Uterus (tissue), 4 donors: ENCODE results near the gene STT3B. TPM values are rescaled to one million over a fixed set of nuclear protein-coding genes. Genes with fewer than 3 reads are reported as not detected.
"Not testable (repeated sequence)": the region's sequence is repeated elsewhere in the genome, so short reads cannot be mapped to it uniquely, and the experiment has no call there.

Experiments used
- DNase-seq, 2 donors: peaks; one replicate each; pipeline ENCODE4 v3.0.0-alpha.2; 2019 to 2020
- H3K27ac ChIP-seq, 2 donors: fragments of 200-600 bp; sonication (generic); 1 replicate in 1 of 2; 2 replicates in 1 of 2; pipeline ENCODE4 v1.5.1; 2016 to 2018
- H3K27me3 ChIP-seq, 2 donors: fragments of 200-600 bp; sonication (generic); one replicate each; pipeline ENCODE4 v1.5.1; 2018 to 2019; ENCODE audit warnings: control low read depth in 1 of 2
- H3K36me3 ChIP-seq, 2 donors: fragments of 200-600 bp; sonication (generic); one replicate each; pipeline ENCODE4 v1.5.1; 2019; ENCODE audit warnings: control low read depth in 1 of 2
- H3K4me1 ChIP-seq, 2 donors: fragments of 200-600 bp; sonication (generic); one replicate each; pipeline ENCODE4 v1.5.1; 2018 to 2019; ENCODE audit warnings: control low read depth in 1 of 2
- H3K4me3 ChIP-seq, 2 donors: fragments of 200-600 bp; sonication (generic); 1 replicate in 1 of 2; 2 replicates in 1 of 2; pipeline ENCODE4 v1.5.1; 2018 to 2019; ENCODE audit warnings: mild to moderate bottlenecking in 1 of 2
- H3K9me3 ChIP-seq, 2 donors: fragments of 200-600 bp; sonication (generic); one replicate each; pipeline ENCODE4 v1.5.1; 2019; ENCODE audit warnings: control low read depth in 1 of 2
- POLR2A ChIP-seq, 2 donors: fragments of 450-650 bp; IDR thresholded peaks; one replicate each; pipeline ENCODE4 v1.6.1; 2016; ENCODE audit warnings: antibody characterized with exemption in 2 of 2, mild to moderate bottlenecking in 1 of 2, moderate library complexity in 1 of 2
- intact Hi-C: fragments of 100-400 bp; cut with DNase I; formaldehyde crosslinking; loops from one replicate; pipeline ENCODE4 v1.15.1; 2023; ENCODE audit warnings: low total_unique reads
- total RNA-seq, 4 donors: library from RNA; depleted of rRNA in 3 of 4; stranded (reverse); fragments of >200 nt in 3 of 4; gene quantifications; one replicate each; pipeline versions ENCODE4 v1.1.0 to v1.2.4, GENCODE V29; 2014 to 2023
- TF ChIP-seq, protein P1 (sequence below), 4 experiments: fragments of 200-600 bp in 2 of 4; fragments of 450-650 bp in 2 of 4; sonication (generic) in 2 of 4; IDR thresholded peaks; one replicate each; pipeline ENCODE4 v1.5.1; 2016 to 2019; ENCODE audit warnings: antibody characterized with exemption in 4 of 4, mild to moderate bottlenecking in 2 of 4, moderate library complexity in 1 of 4
- donor health status: DM: yes; HTN: yes; CAD: no.

The STT3B gene
- total RNA-seq, 4 donors from 2014 or later: 57.1 to 233 (median 96.0) TPM

DNA sequence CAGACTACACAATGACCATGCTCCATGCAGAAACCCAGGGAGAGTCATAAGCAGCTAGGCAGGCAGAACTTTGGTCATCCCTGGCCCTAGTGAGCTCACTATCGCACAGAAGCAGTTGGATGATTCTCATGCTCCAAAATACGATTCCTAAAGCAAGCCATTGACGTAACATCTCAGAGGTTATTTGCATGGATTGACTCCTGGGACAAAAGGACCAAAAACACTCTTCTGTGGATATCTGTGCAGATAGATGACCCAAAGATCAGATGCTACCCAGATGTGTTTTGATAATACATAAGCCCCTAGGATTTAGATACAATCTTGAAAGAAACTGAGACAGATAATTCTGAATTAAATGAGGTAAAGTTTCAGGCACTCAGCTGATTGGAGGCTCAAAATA, 33.4 kb upstream of the STT3B start:
- TF ChIP-seq, protein P1, sequence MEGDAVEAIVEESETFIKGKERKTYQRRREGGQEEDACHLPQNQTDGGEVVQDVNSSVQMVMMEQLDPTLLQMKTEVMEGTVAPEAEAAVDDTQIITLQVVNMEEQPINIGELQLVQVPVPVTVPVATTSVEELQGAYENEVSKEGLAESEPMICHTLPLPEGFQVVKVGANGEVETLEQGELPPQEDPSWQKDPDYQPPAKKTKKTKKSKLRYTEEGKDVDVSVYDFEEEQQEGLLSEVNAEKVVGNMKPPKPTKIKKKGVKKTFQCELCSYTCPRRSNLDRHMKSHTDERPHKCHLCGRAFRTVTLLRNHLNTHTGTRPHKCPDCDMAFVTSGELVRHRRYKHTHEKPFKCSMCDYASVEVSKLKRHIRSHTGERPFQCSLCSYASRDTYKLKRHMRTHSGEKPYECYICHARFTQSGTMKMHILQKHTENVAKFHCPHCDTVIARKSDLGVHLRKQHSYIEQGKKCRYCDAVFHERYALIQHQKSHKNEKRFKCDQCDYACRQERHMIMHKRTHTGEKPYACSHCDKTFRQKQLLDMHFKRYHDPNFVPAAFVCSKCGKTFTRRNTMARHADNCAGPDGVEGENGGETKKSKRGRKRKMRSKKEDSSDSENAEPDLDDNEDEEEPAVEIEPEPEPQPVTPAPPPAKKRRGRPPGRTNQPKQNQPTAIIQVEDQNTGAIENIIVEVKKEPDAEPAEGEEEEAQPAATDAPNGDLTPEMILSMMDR (IDR thresholded peaks at IDR 0.05): no peak
- TF ChIP-seq POLR2A (IDR thresholded peaks at IDR 0.05): no peak
- Histone ChIP-seq H3K4me3 (no peak overlapping the region), H3K36me3 (no peaks in the 10 kb centered on the region), H3K4me1 (no peaks in the 10 kb centered on the region), H3K27ac (no peak overlapping the region), H3K9me3 (no peaks in the 10 kb centered on the region), H3K27me3 (no peaks in the 10 kb centered on the region)
- intact Hi-C loops: no loop called here
- no peak for DNase-seq

DNA sequence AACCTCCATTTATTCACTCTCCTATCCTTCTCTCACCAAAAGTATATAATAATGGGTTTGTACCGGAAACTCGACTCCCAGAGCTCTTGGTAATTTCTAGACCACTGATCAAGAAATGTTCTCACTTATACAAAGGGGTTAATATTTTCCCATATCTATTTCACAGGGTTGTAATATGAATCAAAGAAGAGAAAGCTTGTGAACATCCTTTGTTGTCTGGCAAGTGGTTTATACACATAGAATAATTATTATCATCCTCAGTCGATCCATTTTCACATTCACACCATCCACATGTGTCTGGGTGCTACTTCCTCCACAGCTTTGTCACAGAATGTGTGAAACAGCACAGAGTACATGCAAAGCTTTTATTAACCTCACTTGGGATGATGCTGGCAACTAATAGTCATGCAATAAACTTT, 29.9 kb upstream of the STT3B start:
- Histone ChIP-seq H3K27me3 (no peaks in the 10 kb centered on the region), H3K9me3 (no peaks in the 10 kb centered on the region), H3K36me3 (no peaks in the 10 kb centered on the region), H3K4me3 (no peak overlapping the region), H3K27ac (no peak overlapping the region), H3K4me1 (no peaks in the 10 kb centered on the region)
- DNase-seq: no peak
- TF ChIP-seq, protein P1 (IDR thresholded peaks at IDR 0.05): no peak
- TF ChIP-seq POLR2A (IDR thresholded peaks at IDR 0.05): no peak
- intact Hi-C loops: no loop called here

GRCh38 chr3:31503456-31503855, 29.3 kb upstream of the STT3B start:
- TF ChIP-seq POLR2A (IDR thresholded peaks at IDR 0.05): no peak
- TF ChIP-seq, protein P1 (IDR thresholded peaks at IDR 0.05): no peak
- no peak for DNase-seq
- H3K27me3 ChIP-seq: no peaks in the 10 kb centered on the region
- H3K9me3 ChIP-seq: no peaks in the 10 kb centered on the region
- intact Hi-C loops: no loop called here
- no peaks in the 10 kb centered on the region for H3K36me3 ChIP-seq
- H3K27ac ChIP-seq: no peak overlapping the region
- H3K4me1 ChIP-seq: no peaks in the 10 kb centered on the region
- no peak overlapping the region for H3K4me3 ChIP-seq

DNA sequence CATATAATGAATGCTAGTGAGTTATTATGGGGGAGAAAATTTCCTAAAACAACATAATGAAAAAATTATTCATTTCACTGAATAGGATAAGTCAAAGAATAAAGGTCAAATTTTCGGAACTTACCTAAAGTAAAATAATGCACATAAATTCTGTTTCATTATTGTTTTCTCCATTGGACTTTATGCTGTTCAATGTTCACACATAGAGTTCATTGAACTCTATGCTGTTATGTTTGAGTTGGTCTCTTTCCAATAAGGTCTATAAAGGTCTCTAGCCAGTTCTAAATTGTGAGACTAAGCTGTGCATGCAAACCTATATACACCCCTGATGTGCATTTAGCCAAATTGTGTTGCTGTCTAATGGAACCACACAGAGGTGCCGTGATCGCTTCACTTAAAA, 28.5 kb upstream of the STT3B start:
- Histone ChIP-seq H3K27ac (no peak overlapping the region), H3K4me3 (no peak overlapping the region), H3K27me3 (no peaks in the 10 kb centered on the region), H3K9me3 (no peaks in the 10 kb centered on the region), H3K36me3 (no peaks in the 10 kb centered on the region), H3K4me1 (no peaks in the 10 kb centered on the region)
- DNase-seq: no peak
- intact Hi-C loops: no loop called here
- no peak for TF ChIP-seq POLR2A (IDR thresholded peaks at IDR 0.05)
- TF ChIP-seq, protein P1 (IDR thresholded peaks at IDR 0.05): no peak

DNA sequence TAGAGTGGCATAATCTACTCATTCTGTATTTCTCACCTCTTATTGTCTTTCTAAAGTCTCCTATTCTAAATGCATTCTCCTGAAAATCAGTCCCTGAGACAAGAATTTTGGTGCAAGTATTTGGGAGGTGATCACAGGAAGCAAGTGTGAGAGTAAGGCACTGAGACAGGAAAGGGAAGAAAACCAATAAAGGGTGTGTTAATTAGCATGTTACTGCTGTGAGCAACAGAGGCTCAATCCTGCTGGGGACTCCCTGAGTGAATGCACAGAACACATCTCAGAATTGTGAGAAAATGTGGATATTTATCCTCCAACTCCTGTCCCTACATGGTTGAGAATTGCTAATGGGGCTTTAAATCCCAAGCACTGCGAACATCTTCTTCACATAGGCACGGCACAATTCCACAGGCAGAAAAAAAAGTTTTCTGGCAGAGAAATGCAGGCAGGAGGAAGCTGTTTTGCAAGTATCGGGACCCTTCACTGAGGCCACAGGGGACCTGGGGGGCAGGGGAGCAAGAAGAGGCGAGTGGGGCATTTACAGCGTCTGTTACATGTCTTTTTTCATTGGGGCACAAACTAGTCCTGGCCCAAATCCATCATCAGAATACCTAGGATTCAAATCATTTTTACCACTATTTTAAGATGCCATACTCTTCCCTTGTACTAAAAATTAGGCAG, 27.2 kb upstream of the STT3B start:
- no peak for DNase-seq
- no peaks in the 10 kb centered on the region for H3K9me3 ChIP-seq
- no peak for TF ChIP-seq POLR2A (IDR thresholded peaks at IDR 0.05)
- TF ChIP-seq, protein P1 (IDR thresholded peaks at IDR 0.05): no peak
- H3K4me1 ChIP-seq: no peaks in the 10 kb centered on the region
- no peaks in the 10 kb centered on the region for H3K27me3 ChIP-seq
- no peaks in the 10 kb centered on the region for H3K36me3 ChIP-seq
- H3K4me3 ChIP-seq: no peak overlapping the region
- intact Hi-C loops: no loop called here
- H3K27ac ChIP-seq: no peak overlapping the region

DNA sequence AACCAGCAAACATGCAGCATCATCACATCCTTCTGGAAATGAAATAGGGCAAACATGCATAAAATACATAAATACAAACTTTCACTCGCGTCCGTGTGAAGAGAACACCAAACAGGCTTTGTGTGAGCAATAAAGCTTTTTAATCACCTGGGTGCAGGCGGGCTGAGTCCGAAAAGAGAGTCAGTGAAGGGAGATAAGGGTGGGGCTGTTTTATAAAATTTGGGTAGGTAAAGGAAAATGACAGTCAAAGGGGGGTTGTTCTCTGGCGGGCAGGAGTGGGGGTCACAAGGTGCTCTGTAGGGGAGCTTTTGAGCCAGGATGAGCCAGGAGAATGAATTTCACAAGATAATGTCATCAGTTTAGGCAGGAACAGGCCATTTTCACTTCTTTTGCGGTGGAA, 26.2 kb upstream of the STT3B start:
- intact Hi-C loops: not testable (repeated sequence)

More for the DNA sequence above, 26.2 kb upstream of the STT3B start:
- DNase-seq, H3K4me1 ChIP-seq, H3K4me3 ChIP-seq, H3K27ac ChIP-seq, H3K36me3 ChIP-seq, H3K9me3 ChIP-seq, H3K27me3 ChIP-seq: not testable (repeated sequence)
